B cell (primary cell): ENCODE data around the gene TYK2.

Experiments used
- EZH2 ChIP-seq: IDR thresholded peaks from 2 replicates; pipeline ENCODE4 v1.6.1; 2012; ENCODE audit warnings: borderline replicate concordance, low read depth, mild to moderate bottlenecking, moderate library complexity, low read length; ENCODE audit not compliant: insufficient read depth, poor library complexity, severe bottlenecking
- TF ChIP-seq, protein P1 (sequence below): fragments of 200-600 bp; IDR thresholded peaks from one replicate; pipeline ENCODE4 v1.8.0; 2022; ENCODE audit warnings: antibody characterized with exemption, mild to moderate bottlenecking

DNA sequence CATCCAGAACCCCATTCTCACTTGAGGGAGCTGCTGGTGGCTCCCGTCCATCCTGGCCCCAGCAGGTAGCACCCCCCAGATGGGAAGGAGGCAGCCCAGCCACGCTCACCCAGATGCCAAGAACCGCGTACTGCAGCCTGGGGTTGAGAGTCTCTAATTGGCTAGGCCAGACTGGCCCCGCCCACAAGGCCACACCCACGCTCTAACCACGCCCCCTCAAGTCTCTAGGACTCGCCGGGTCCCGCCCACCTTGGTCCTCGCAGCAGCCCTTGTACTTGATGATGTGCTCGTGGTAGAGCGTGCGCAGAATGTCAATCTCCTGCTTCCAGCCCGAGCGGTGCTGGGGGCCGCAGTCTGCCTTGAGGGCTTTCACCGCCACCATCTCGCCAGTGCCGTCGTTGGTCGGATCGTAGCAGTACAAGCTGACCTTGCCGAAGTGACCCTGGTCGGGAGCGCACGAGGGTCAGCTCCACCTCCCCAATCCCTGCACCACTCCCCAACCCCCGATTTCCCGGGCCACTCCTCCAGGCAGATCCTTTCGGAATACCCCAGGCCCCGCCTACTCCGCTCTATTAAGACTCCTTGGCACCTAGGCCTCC lies 26.5 kb downstream of the TYK2 start:
- no peak for TF ChIP-seq EZH2
- TF ChIP-seq, protein P1, sequence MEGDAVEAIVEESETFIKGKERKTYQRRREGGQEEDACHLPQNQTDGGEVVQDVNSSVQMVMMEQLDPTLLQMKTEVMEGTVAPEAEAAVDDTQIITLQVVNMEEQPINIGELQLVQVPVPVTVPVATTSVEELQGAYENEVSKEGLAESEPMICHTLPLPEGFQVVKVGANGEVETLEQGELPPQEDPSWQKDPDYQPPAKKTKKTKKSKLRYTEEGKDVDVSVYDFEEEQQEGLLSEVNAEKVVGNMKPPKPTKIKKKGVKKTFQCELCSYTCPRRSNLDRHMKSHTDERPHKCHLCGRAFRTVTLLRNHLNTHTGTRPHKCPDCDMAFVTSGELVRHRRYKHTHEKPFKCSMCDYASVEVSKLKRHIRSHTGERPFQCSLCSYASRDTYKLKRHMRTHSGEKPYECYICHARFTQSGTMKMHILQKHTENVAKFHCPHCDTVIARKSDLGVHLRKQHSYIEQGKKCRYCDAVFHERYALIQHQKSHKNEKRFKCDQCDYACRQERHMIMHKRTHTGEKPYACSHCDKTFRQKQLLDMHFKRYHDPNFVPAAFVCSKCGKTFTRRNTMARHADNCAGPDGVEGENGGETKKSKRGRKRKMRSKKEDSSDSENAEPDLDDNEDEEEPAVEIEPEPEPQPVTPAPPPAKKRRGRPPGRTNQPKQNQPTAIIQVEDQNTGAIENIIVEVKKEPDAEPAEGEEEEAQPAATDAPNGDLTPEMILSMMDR = no peak
